Endothelial cell (in vitro differentiated cells): ENCODE data around the gene TKTL1. TPM values are rescaled to one million over a fixed set of nuclear protein-coding genes. Genes with fewer than 3 reads are reported as not detected.
"Not testable (repeated sequence)": the region's sequence is repeated elsewhere in the genome, so short reads cannot be mapped to it uniquely, and the experiment has no call there.

Experiments used
- DNase-seq: peaks from one replicate; pipeline ENCODE4 v3.0.0; 2021; ENCODE audit warnings: low spot score
- H3K27ac Mint-ChIP-seq: one replicate; pipeline ENCODE4 v1.8.0; 2021; ENCODE audit warnings: mixed read lengths, inconsistent platforms; ENCODE audit not compliant: unreplicated experiment
- H3K27me3 Mint-ChIP-seq: one replicate; pipeline ENCODE4 v1.8.0; 2021; ENCODE audit warnings: mild to moderate bottlenecking, moderate library complexity, mixed read lengths, inconsistent platforms; ENCODE audit not compliant: unreplicated experiment
- H3K36me3 Mint-ChIP-seq: one replicate; pipeline ENCODE4 v1.8.0; 2021; ENCODE audit warnings: mild to moderate bottlenecking, low read depth, mixed read lengths, inconsistent platforms; ENCODE audit not compliant: unreplicated experiment
- H3K4me1 Mint-ChIP-seq: one replicate; pipeline ENCODE4 v1.8.0; 2021; ENCODE audit warnings: mild to moderate bottlenecking, mixed read lengths, inconsistent platforms; ENCODE audit not compliant: unreplicated experiment
- H3K4me3 Mint-ChIP-seq: one replicate; pipeline ENCODE4 v1.8.0; 2021; ENCODE audit warnings: mild to moderate bottlenecking, mixed read lengths, inconsistent platforms; ENCODE audit not compliant: unreplicated experiment
- H3K9me3 Mint-ChIP-seq: one replicate; pipeline ENCODE4 v1.8.0; 2021; ENCODE audit warnings: mixed read lengths, inconsistent platforms; ENCODE audit not compliant: unreplicated experiment
- total RNA-seq: library from RNA; stranded (reverse); fragmentation: NEBNext Ultra II Directional; extraction: Animal tissue kit (Norgen Biotek cat#: 25700); gene quantifications from one replicate; pipeline ENCODE4 v1.2.1, GENCODE V29; 2021; ENCODE audit not compliant: unreplicated experiment
- TF ChIP-seq, protein P1 (sequence below): fragments of 200-600 bp; sonication (generic); IDR thresholded peaks from one replicate; pipeline ENCODE4 v1.5.0; 2021; ENCODE audit warnings: antibody characterized with exemption; ENCODE audit not compliant: unreplicated experiment

TKTL1 gene
- total RNA-seq, 1 donor from 2014 or later, result 7.1 TPM

- H3K27ac Mint-ChIP-seq, result not testable (repeated sequence)
Measured at GRCh38 chrX:154343620-154344019, 48.0 kb downstream of the TKTL1 start.

GRCh38 chrX:154348114-154348531, 52.5 kb downstream of the TKTL1 start:
- no peak overlapping the region for H3K4me3 Mint-ChIP-seq
- peaks cover 3% of the 10 kb centered on the region for H3K27me3 Mint-ChIP-seq
- peak overlapping the region; percentile 18 for H3K27ac Mint-ChIP-seq
- peaks cover 4% of the 10 kb centered on the region for H3K4me1 Mint-ChIP-seq
- no peaks in the 10 kb centered on the region for H3K9me3 Mint-ChIP-seq
- TF ChIP-seq, protein P1, sequence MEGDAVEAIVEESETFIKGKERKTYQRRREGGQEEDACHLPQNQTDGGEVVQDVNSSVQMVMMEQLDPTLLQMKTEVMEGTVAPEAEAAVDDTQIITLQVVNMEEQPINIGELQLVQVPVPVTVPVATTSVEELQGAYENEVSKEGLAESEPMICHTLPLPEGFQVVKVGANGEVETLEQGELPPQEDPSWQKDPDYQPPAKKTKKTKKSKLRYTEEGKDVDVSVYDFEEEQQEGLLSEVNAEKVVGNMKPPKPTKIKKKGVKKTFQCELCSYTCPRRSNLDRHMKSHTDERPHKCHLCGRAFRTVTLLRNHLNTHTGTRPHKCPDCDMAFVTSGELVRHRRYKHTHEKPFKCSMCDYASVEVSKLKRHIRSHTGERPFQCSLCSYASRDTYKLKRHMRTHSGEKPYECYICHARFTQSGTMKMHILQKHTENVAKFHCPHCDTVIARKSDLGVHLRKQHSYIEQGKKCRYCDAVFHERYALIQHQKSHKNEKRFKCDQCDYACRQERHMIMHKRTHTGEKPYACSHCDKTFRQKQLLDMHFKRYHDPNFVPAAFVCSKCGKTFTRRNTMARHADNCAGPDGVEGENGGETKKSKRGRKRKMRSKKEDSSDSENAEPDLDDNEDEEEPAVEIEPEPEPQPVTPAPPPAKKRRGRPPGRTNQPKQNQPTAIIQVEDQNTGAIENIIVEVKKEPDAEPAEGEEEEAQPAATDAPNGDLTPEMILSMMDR, result no peak
- no peaks in the 10 kb centered on the region for H3K36me3 Mint-ChIP-seq
- no peak for DNase-seq

More at GRCh38 chrX:154343620-154344019, 48.0 kb downstream of the TKTL1 start:
- not testable (repeated sequence) for H3K36me3 Mint-ChIP-seq, H3K4me1 Mint-ChIP-seq, H3K27me3 Mint-ChIP-seq, DNase-seq, H3K4me3 Mint-ChIP-seq, H3K9me3 Mint-ChIP-seq

- TF ChIP-seq, protein P1, result no peak
- peaks cover 3% of the 10 kb centered on the region for H3K27me3 Mint-ChIP-seq
- H3K9me3 Mint-ChIP-seq, result no peaks in the 10 kb centered on the region
- H3K27ac Mint-ChIP-seq, result no peak overlapping the region
- no peak for DNase-seq
- H3K36me3 Mint-ChIP-seq, result no peaks in the 10 kb centered on the region
- peaks cover 4% of the 10 kb centered on the region for H3K4me1 Mint-ChIP-seq
- no peak overlapping the region for H3K4me3 Mint-ChIP-seq
Measured at GRCh38 chrX:154348646-154349358, 53.2 kb downstream of the TKTL1 start.

DNA sequence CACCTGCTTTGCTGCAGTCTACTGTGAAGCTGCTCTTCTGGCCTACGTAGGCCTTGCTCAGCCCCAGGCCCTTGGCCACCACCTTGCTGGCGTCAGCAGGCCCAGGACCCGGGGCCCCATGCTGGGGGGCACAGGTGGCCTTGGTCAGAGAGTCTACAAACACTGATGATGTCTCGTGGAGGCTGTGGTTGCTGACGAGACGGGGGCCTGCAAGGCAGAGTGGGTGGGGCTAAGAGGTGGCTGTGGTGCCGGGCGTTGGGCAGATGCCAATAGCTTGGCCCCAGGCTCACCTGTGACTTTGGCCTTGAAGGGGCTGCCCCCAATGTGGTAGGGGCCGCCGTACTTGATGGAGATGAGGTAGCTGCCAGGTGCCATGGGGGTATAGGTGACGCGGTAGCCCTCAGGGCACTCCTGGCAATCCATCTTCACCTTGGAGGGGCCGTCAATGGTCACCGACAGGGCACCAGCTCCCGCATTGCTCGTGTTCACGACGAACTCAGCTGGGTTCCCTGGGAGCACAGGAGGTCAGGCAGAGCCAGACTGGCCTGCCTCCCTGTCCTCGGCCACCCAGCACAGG, 53.9 kb downstream of the TKTL1 start:
- H3K27ac Mint-ChIP-seq, result no peak overlapping the region
- peaks cover 4% of the 10 kb centered on the region for H3K4me1 Mint-ChIP-seq
- peaks cover 3% of the 10 kb centered on the region for H3K27me3 Mint-ChIP-seq
- H3K36me3 Mint-ChIP-seq, result no peaks in the 10 kb centered on the region
- no peaks in the 10 kb centered on the region for H3K9me3 Mint-ChIP-seq
- no peak overlapping the region for H3K4me3 Mint-ChIP-seq
- no peak for DNase-seq
- TF ChIP-seq, protein P1, result no peak

DNA sequence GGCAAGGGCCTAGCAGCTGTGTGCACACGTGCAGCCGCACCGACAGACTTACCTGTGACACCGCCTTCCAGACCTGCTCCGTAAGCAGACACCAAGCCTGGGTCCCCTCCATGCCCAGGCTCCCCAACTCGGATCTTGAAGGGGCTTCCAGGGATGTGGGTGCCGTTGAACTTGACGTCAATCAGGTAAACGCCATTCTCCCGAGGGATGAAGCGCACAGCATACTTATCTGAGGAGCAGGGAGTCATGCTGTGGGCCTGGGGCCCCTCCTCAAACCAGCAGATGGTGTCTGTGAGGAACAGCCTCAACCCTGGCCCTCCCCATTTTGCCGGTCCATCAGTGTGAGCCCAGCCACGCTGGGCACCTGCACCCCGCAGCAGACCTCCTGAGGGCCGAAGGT, 54.4 kb downstream of the TKTL1 start:
- peaks cover 4% of the 10 kb centered on the region for H3K4me1 Mint-ChIP-seq
- H3K4me3 Mint-ChIP-seq, result no peak overlapping the region
- DNase-seq, result no peak
- no peaks in the 10 kb centered on the region for H3K9me3 Mint-ChIP-seq
- no peaks in the 10 kb centered on the region for H3K36me3 Mint-ChIP-seq
- TF ChIP-seq, protein P1, result no peak
- no peak overlapping the region for H3K27ac Mint-ChIP-seq
- H3K27me3 Mint-ChIP-seq, result peaks cover 3% of the 10 kb centered on the region
